Hepatocyte (in vitro differentiated cells): ENCODE measurements around the gene HCK. TPM values are rescaled to one million over a fixed set of nuclear protein-coding genes. Genes with fewer than 3 reads are reported as not detected.

ENCODE experiments used
- DNase-seq: peaks from one replicate; pipeline ENCODE4 v3.0.0-alpha.2; 2016; ENCODE audit warnings: low spot score
- H2AFZ ChIP-seq: fragments of 200-600 bp; sonication (generic); 2 replicates; pipeline ENCODE4 v1.6.0; 2016; ENCODE audit warnings: antibody characterized with exemption, mild to moderate bottlenecking
- H3K27ac ChIP-seq: fragments of 200-600 bp; sonication (generic); 2 replicates; pipeline ENCODE4 v1.5.1; 2016; ENCODE audit warnings: mild to moderate bottlenecking
- H3K27me3 ChIP-seq: fragments of 200-600 bp; sonication (generic); 2 replicates; pipeline ENCODE4 v1.6.1; 2016
- H3K36me3 ChIP-seq: fragments of 200-600 bp; sonication (generic); replicated peaks from 2 replicates; pipeline ENCODE4 v1.5.1; 2016; ENCODE audit warnings: low read depth; ENCODE audit not compliant: insufficient read depth
- H3K4me1 ChIP-seq: fragments of 200-600 bp; sonication (generic); 2 replicates; pipeline ENCODE4 v1.5.1; 2016; ENCODE audit warnings: mild to moderate bottlenecking, moderate library complexity; ENCODE audit not compliant: insufficient read depth
- H3K4me2 ChIP-seq: fragments of 200-600 bp; sonication (generic); 2 replicates; pipeline ENCODE4 v1.6.0; 2016
- H3K4me3 ChIP-seq: fragments of 200-600 bp; sonication (generic); 2 replicates; pipeline ENCODE4 v1.5.1; 2016; ENCODE audit warnings: mild to moderate bottlenecking
- H3K79me2 ChIP-seq: fragments of 200-600 bp; sonication (generic); 2 replicates; pipeline ENCODE4 v1.6.0; 2017; ENCODE audit warnings: mild to moderate bottlenecking
- H3K9me2 ChIP-seq: fragments of 200-600 bp; sonication (generic); replicated peaks from 2 replicates; pipeline ENCODE4 v1.6.0; 2017; ENCODE audit warnings: mild to moderate bottlenecking; ENCODE audit not compliant: insufficient read depth
- H3K9me3 ChIP-seq: fragments of 200-600 bp; sonication (generic); 2 replicates; pipeline ENCODE4 v1.5.1; 2016; ENCODE audit warnings: low read depth, mild to moderate bottlenecking
- H4K20me1 ChIP-seq: fragments of 200-600 bp; sonication (generic); 2 replicates; pipeline ENCODE4 v1.6.0; 2016; ENCODE audit warnings: mild to moderate bottlenecking; ENCODE audit not compliant: insufficient read depth, poor library complexity, severe bottlenecking
- CTCF ChIP-seq: fragments of 200-600 bp; sonication (generic); IDR thresholded peaks from 2 replicates; pipeline ENCODE4 v1.5.1; 2016; ENCODE audit warnings: antibody characterized with exemption, mild to moderate bottlenecking; ENCODE audit not compliant: poor library complexity
- EZH2 ChIP-seq: fragments of 200-600 bp; sonication (generic); IDR thresholded peaks from 2 replicates; pipeline ENCODE4 v1.6.1; 2016; ENCODE audit warnings: antibody characterized with exemption, mild to moderate bottlenecking, borderline replicate concordance
- EZH2phosphoT487 ChIP-seq: fragments of 200-600 bp; sonication (generic); IDR thresholded peaks from one replicate; pipeline ENCODE4 v1.6.1; 2018; ENCODE audit warnings: antibody characterized with exemption, mild to moderate bottlenecking, low read depth, moderate library complexity; ENCODE audit not compliant: unreplicated experiment, severe bottlenecking
- WGBS: methylation state at CpG from one replicate; pipeline ENCODE4 v1.1.6; 2016; ENCODE audit warnings: low lambda C conversion rate; ENCODE audit errors: missing lambda C conversion rate; 5-methylcytosine and 5-hydroxymethylcytosine counted together
- polyA plus RNA-seq: library from polyadenylated mRNA; unstranded; fragments of >200 nt; fragmentation: Nextera tagmentation; extraction: Ambion mirVana; gene quantifications from 2 replicates; pipeline ENCODE4 v1.2.1, GENCODE V29; 2016
- total RNA-seq: library from RNA; depleted of rRNA; stranded (reverse); fragments of >200 nt; gene quantifications from 2 replicates; pipeline ENCODE4 v1.2.3, GENCODE V29; 2014

Gene HCK
- total and polyA plus RNA-seq, 2 experiments from 2014 or later = 0.54 to 2.2 TPM

- no peaks in the 10 kb centered on the region for H3K9me3 ChIP-seq
- peaks cover 74% of the 10 kb centered on the region for H3K27me3 ChIP-seq
- H3K4me3 ChIP-seq = no peak overlapping the region
- 23% methylated on average over 14 of the region's 14 CpGs for WGBS
- H3K4me1 ChIP-seq = peaks cover 4% of the 10 kb centered on the region
- H3K36me3 ChIP-seq = no peaks in the 10 kb centered on the region
- no peaks in the 10 kb centered on the region for H4K20me1 ChIP-seq
- TF ChIP-seq EZH2phosphoT487 (no peak), EZH2 (peak; percentile 60), CTCF (no peak)
- no peaks in the 10 kb centered on the region for H3K9me2 ChIP-seq
- H3K79me2 ChIP-seq = no peaks in the 10 kb centered on the region
- H3K4me2 ChIP-seq = peak overlapping the region; percentile 88
- no peak for DNase-seq
- no peak overlapping the region for H3K27ac ChIP-seq
- H2AFZ ChIP-seq = peak overlapping the region; percentile 75
These were observed 337 bp upstream of the HCK start for GRCh38 chr20:32051720-32052089.

GRCh38 chr20:32052778-32053362 lies 828 bp downstream of the HCK start:
- H3K4me1 ChIP-seq = peaks cover 4% of the 10 kb centered on the region
- H2AFZ ChIP-seq = peak overlapping the region; percentile 75
- no peaks in the 10 kb centered on the region for H4K20me1 ChIP-seq
- H3K9me3 ChIP-seq = no peaks in the 10 kb centered on the region
- 30% methylated on average over 16 of the region's 22 CpGs for WGBS
- peaks cover 83% of the 10 kb centered on the region for H3K27me3 ChIP-seq
- H3K79me2 ChIP-seq = no peaks in the 10 kb centered on the region
- TF ChIP-seq CTCF = no peak
- peak; percentile 16 for TF ChIP-seq EZH2
- TF ChIP-seq EZH2phosphoT487 = no peak
- peak overlapping the region; percentile 88 for H3K4me2 ChIP-seq
- no peak overlapping the region for H3K4me3 ChIP-seq
- no peak overlapping the region for H3K27ac ChIP-seq
- no peaks in the 10 kb centered on the region for H3K9me2 ChIP-seq
- no peak for DNase-seq
- no peaks in the 10 kb centered on the region for H3K36me3 ChIP-seq

GRCh38 chr20:32053648-32054047 lies 1.6 kb downstream of the HCK start:
- Histone ChIP-seq H3K36me3 (no peaks in the 10 kb centered on the region), H3K4me3 (no peak overlapping the region), H3K9me3 (no peaks in the 10 kb centered on the region), H2AFZ (no peak overlapping the region), H4K20me1 (no peaks in the 10 kb centered on the region), H3K4me1 (peaks cover 4% of the 10 kb centered on the region), H3K27ac (no peak overlapping the region), H3K79me2 (no peaks in the 10 kb centered on the region), H3K9me2 (no peaks in the 10 kb centered on the region), H3K27me3 (peaks cover 83% of the 10 kb centered on the region), H3K4me2 (no peak overlapping the region)
- TF ChIP-seq CTCF (no peak), EZH2phosphoT487 (no peak), EZH2 (no peak)
- 78% methylated on average over 3 of the region's 3 CpGs for WGBS
- no peak for DNase-seq
